Left ventricle myocardium inferior (tissue), 1 donor: Measurements from ENCODE around the gene HELQ. TPM values are rescaled to one million over a fixed set of nuclear protein-coding genes. Genes with fewer than 3 reads are reported as not detected.
"Not testable (repeated sequence)": the region's sequence is repeated elsewhere in the genome, so short reads cannot be mapped to it uniquely, and the experiment has no call there.

Experiments used
- DNase-seq: peaks from one replicate; pipeline ENCODE4 v3.0.0-alpha.2; 2020
- H3K27ac ChIP-seq: fragments of 200-600 bp; replicated peaks from 2 replicates; pipeline ENCODE4 v1.8.0; 2021
- H3K27me3 ChIP-seq: fragments of 200-600 bp; 2 replicates; pipeline ENCODE4 v1.8.0; 2021; ENCODE audit warnings: low read depth
- H3K36me3 ChIP-seq: fragments of 200-600 bp; 2 replicates; pipeline ENCODE4 v1.8.0; 2021
- H3K4me1 ChIP-seq: fragments of 200-600 bp; 2 replicates; pipeline ENCODE4 v1.8.0; 2021
- H3K4me3 ChIP-seq: fragments of 200-600 bp; 2 replicates; pipeline ENCODE4 v1.8.0; 2021; ENCODE audit warnings: mild to moderate bottlenecking, moderate library complexity
- H3K9me3 ChIP-seq: fragments of 200-600 bp; replicated peaks from 2 replicates; pipeline ENCODE4 v1.8.0; 2021
- intact Hi-C: fragments of 100-400 bp; cut with micrococcal nuclease; formaldehyde crosslinking; loops from one replicate; pipeline ENCODE4 v1.11.0; 2022
- total RNA-seq: library from RNA; stranded (reverse); fragmentation: NEBNext Ultra II Directional; extraction: Animal tissue kit (Norgen Biotek cat#: 25700); gene quantifications from one replicate; pipeline ENCODE4 v1.2.1, GENCODE V29; 2021
- TF ChIP-seq, protein P1 (sequence below): fragments of 200-600 bp; IDR thresholded peaks from 2 replicates; pipeline ENCODE4 v1.8.0; 2021; ENCODE audit warnings: antibody characterized with exemption, mild to moderate bottlenecking, borderline replicate concordance
- donor health status: DM: no; HTN: yes; CAD: no; lungs with severe emphysema.

The HELQ gene
- total RNA-seq, 1 donor from 2014 or later, result 14.0 TPM

DNA sequence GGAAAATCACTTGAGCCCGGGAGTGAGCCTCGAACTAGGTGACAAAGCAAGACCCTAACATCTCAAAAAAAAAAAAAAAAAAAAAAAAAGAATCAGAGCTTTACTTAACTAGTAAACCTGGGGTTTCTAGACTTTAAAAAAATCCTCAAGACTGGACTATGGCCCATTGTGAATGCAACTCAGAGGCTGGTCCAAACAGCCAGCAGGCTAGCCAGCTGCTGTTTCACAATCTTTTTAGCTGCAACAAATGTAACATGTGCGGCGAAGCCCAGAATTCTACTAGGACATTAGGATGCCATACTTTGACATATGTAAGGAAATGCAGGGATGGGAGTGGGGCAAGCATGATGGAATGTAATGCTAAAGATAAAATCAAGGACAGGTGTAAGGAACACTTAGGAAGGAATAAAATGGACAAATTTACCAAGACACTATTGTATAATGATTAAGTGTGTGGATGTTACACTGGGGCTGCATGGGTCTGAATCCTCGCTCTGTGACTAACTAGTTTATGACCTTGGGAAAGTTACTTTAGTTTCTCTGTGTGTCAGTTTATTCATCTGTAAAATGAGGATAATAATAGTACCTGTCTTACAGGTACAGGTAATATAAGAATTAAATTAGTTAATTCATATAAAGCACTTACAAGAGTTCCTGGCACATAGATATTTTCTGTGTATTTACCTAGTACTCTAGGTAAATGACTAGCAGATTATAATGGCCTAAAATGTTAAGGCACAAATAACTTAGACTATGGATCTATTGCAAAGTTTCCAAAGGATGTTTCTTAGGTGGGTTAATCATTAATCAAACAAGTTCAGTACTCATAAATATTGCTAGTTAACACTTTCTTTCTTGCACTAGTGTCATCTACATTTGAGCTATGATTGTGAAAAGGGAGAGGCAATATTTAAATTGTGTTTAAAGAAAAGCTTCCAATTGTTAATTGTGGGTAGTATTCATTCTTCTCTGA lies 49.5 kb downstream of the HELQ start:
- DNase-seq, result no peak
- TF ChIP-seq, protein P1, sequence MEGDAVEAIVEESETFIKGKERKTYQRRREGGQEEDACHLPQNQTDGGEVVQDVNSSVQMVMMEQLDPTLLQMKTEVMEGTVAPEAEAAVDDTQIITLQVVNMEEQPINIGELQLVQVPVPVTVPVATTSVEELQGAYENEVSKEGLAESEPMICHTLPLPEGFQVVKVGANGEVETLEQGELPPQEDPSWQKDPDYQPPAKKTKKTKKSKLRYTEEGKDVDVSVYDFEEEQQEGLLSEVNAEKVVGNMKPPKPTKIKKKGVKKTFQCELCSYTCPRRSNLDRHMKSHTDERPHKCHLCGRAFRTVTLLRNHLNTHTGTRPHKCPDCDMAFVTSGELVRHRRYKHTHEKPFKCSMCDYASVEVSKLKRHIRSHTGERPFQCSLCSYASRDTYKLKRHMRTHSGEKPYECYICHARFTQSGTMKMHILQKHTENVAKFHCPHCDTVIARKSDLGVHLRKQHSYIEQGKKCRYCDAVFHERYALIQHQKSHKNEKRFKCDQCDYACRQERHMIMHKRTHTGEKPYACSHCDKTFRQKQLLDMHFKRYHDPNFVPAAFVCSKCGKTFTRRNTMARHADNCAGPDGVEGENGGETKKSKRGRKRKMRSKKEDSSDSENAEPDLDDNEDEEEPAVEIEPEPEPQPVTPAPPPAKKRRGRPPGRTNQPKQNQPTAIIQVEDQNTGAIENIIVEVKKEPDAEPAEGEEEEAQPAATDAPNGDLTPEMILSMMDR, result no peak
- intact Hi-C loops, result no loop called here
- Histone ChIP-seq H3K27ac (no peak overlapping the region), H3K4me3 (no peak overlapping the region), H3K4me1 (no peaks in the 10 kb centered on the region), H3K9me3 (no peaks in the 10 kb centered on the region), H3K27me3 (no peaks in the 10 kb centered on the region), H3K36me3 (peaks cover 45% of the 10 kb centered on the region)

DNA sequence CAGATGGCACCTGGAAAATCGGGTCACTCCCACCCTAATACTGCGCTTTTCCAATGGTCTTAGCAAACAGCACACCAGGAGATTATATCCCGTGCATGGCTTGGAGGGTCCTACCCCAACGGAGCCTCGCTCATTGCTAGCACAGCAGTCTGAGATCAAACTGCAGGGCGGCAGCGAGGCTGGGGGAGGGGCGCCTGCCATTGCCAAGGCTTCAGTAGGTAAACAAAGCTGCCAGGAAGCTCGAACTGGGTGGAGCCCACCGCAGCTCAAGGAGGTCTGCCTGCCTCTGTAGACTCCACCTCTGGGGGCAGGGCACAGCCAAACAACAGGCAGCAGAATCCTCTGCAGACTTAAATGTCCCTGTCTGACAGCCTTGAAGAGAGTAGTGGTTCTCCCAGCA lies 57.5 kb downstream of the HELQ start:
- H3K36me3 ChIP-seq, result peaks cover 21% of the 10 kb centered on the region
- intact Hi-C loops, H3K27ac ChIP-seq, H3K4me3 ChIP-seq, DNase-seq, H3K27me3 ChIP-seq, H3K4me1 ChIP-seq, H3K9me3 ChIP-seq: not testable (repeated sequence)

DNA sequence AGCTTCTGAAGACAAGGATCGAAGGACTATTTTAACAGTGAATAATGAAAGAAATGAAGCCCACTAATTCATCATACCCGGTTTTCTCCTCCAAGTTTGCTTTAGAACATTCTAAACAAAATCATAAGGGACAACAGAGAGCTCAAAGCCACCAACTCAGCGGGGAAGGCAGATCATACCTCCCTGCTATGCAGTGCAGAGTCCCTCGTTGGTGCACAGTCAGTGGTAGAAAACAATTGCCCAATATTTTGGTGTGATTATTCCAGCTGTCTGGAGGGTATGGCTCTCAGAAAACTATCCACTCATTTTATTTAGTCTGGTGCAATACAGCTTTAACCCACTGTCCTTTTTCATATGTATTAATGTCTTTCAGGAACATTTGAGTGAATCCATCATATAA lies 61.7 kb downstream of the HELQ start:
- TF ChIP-seq, protein P1, result no peak
- Histone ChIP-seq H3K4me1 (peaks cover 22% of the 10 kb centered on the region), H3K4me3 (no peak overlapping the region), H3K27ac (no peak overlapping the region), H3K9me3 (peaks cover 7% of the 10 kb centered on the region), H3K27me3 (no peaks in the 10 kb centered on the region), H3K36me3 (peaks cover 14% of the 10 kb centered on the region)
- no peak for DNase-seq
- intact Hi-C loops, result no loop called here

DNA sequence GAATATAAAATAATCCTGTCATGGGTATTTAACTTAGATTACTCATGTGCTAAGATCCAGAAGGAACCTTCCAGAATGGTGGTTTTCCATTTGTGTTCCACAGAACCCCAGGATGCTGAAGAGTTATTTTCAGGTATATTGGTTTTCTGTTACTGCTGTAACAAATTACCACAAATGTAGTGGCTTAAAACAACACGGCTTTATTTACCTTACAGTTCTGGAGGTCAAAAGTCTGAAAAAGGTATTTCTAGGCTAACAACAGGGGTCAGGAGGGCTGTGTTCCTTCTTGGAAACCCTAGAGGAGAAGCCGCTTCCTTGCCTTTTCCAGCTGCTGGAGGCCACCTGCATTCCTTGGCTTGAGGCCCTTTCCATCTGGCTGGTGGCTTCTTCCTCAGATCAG lies 63.1 kb downstream of the HELQ start:
- Histone ChIP-seq H3K4me1 (peaks cover 22% of the 10 kb centered on the region), H3K4me3 (no peak overlapping the region), H3K27me3 (no peaks in the 10 kb centered on the region), H3K9me3 (no peaks in the 10 kb centered on the region), H3K36me3 (peaks cover 3% of the 10 kb centered on the region), H3K27ac (no peak overlapping the region)
- intact Hi-C loops, result no loop called here
- TF ChIP-seq, protein P1, result no peak
- no peak for DNase-seq

DNA sequence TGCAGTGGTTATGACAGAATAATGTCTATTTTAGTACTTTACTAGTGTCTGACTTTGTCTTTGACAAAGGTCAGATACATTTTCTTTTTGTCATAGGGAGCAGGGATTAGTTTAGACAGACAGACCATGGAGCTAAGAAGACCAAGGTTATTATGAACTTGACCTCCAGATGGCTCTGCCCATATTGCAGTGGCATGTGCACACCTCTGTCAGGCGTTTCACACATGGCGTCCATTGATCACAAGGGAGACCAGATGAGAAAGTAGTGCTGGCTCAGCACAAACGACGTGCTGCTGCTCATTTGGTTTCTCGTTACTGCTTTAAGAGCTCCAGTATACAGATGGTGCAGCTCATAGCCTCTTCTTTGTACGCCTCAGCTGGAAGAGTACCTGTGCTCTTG lies 64.7 kb downstream of the HELQ start:
- Histone ChIP-seq H3K4me1 (peaks cover 22% of the 10 kb centered on the region), H3K9me3 (no peaks in the 10 kb centered on the region), H3K4me3 (no peak overlapping the region), H3K27ac (no peak overlapping the region), H3K27me3 (no peaks in the 10 kb centered on the region), H3K36me3 (no peaks in the 10 kb centered on the region)
- no peak for DNase-seq
- TF ChIP-seq, protein P1, result no peak
- intact Hi-C loops, result no loop called here
